ENCODE measurements around the gene PHF2.
"Not testable (repeated sequence)": the region's sequence is repeated elsewhere in the genome, so short reads cannot be mapped to it uniquely, and the experiment has no call there.

PHF2 gene

DNA sequence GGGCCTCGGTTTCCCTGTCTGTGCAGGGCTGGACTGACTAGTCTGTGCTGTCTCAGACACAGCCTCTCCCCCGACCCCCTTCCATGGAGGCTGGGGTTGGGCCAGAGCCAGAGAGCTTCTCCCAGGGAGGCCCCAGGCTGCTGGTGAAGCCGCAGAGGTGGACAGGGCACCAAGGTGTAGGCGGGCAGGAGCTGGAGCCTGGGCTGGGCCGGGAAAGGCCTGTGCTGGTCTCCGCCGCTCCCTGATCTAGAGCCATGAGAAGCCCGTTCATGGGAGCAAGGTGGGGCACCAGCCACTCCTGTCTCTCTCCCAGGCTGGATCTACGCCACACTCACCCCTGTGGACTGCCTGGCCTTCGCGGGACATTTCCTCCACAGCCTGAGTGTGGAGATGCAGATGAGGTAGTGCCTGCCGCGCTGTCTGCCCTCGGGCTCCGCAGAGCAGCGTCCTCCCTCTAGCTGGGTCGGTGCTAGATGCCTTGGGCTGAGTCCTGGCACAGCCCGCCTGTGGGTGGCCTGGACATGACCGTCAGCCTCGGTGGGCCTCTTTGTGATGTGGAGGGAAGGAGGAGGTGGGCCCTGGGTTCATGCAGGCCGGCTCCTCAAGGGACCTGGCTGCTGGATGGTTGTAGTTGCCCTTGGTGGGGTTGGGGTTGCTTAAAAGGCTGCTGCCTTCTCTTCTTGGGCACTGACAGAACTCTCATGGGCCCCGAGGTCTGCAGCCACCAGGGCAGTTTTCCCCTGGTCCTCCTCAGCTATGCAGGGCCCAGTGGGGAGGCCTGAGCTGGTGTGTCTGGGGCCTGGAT, 79.4 kb downstream of the PHF2 start:
- DNase-seq: no peak

DNA sequence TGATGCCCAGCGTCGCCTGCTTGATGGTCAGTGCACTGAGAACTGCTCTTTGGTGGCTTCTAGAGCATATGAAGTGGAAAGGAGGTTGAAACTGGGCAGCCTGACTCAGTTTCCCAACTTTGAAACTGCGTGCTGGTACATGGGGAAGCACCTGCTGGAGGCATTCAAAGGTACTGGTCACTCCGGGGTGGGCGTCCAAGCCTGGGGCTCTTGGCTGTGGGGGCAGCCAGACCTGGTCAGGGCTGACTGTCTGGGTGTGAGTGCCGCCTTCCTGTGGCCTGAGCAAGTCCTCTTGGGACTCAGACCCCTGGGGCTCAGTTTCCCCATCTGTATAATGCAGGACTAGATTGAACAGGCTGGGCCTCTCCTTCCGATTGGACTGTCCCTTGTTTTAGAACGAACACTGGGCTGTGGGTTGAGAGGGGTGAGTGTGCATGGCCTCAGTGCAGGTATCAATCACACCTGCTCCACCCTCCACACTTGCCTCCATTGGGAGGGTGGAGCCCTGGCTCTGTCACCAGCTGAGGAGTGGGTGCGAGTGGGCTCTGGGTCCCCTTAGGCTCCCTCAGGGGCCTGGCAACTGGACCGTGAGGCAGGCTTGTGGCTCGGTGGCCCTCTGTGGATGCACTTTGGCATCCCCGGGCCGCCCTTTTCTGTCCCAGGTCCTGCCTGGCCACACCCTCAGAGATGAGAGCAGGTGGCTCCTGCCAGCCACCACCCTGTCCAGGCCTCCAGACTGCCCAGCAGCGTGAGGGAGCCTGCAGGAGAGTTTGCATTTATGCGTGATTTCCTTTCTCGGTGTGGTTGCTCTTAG, 80.2 kb downstream of the PHF2 start:
- no peak for DNase-seq

DNA sequence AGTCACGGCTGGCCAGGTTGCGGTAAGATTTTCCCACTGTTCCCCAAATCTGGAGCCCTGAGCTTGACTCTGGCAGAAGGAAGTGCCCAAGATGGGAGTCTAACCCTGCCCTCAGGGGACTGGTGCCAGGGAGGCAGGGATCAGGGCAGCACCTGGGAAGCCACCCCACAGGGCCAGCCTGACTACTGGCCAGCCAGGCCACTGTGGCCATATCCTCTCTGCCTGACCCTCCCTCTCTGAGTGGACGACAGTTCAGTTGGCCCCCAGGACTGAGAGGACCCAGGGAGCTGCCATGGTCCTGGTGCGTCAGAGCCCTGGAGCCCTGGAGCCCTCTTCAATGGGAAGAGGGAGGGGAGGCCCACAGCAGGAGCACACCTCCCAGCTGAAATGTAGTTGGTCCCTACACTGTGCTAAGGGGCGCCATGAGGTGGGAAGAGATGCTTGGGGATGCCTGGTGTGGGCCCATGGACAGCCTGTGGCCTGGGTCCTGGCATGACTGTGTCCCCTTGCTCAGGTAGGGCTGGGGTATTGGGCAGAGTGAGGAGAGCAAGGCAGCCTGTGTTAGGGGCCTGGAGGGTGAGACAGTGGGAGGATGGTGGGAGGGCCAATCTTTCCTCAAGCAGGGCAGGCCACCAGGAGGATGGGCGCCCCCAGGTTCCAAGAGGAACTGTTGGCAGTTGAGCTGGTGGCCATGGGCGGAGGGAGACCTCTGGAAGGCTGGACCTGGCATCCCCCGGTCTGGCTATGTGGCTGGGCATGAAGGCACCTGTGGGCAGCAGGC, 81.1 kb downstream of the PHF2 start:
- no peak for DNase-seq

DNA sequence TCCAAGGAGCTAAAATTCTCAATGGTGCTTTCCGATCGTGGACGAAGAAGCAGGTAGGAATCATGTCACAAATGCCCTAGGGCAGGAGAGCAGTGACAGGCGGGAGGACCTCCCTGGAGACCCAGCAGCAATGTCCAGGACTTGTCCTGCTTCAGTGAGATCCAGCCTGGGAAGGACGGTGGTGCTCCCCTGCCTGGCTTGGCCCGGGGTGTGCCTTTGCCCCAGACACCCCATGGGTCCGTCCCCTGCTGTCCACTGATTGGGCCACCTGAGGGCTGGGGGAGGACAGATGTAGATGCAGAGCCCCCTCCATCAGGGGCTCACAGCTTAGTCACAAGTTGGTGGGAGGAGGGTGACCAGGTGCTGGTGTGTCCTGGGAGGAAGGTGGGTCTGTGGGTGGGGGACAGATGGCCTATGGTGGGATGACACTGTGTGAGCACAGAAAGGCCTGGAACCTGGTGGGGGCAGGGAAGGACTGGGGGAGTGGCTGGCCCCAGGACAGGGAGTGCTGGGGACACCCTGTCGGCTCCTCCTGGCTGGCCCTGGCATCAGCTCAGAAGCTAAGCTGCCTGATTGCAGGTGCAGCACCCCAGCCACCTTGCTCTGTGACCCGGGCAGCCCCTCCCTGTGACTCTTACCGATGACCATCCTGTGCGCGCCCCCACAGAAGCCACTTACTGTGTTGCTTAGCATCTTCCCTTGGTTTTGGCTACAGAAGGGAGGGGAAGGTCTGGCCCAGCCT, 82.0 kb downstream of the PHF2 start:
- no peak for DNase-seq

DNA sequence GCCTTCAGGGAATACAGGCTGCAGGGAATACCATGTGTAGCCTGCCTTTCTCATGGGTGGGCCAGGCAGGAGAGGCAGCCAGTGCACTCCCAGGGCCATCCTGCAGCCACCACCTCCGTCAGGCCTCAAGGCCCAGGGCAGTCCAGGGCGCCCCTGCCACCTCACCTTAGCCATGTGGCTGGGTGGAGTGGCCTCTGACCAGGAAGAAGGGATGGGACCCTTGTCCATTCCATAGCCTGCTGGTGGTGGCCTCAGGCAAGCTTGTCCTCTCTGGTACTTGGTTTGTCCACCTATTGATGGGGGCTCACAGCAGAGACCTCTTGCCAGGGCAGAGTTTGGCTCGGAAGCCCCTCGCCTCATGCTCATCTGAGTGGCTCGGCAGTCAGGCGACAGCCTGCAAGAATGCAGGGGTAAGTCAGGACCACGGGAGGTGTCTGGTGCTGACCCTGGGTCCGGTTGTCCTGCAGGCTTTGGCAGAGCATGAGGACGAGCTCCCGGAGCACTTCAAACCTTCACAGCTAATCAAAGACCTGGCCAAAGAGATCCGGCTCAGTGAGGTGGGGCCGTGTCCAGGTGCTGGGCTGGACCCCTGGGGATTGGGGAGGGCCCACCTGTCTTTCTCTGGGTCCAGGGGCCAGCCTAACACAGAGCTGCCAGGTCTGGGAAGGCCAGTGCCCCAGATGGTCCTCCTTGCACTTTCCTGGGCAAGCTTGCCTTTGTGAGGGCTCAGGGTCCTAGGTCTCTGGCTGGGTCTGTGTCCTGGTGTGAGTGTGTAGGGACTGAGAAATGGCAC, 82.9 kb downstream of the PHF2 start:
- DNase-seq: no peak

DNA sequence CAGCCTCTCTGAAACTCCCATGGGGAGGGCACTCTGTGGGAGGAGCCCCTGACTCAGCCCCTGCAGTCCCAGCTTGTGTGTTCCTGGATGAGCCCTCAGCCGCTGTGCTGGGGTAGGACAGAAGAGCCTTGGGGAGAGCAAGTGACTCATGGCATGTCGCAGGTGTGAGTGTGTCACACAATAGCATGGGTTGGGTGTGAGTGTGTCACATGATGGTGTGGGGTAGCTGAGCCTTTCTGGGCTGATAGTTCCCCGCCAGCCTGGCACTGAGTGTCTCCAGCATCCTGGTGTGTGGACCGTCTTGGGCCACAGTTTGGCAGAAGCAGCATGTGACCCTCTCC, 83.4 kb downstream of the PHF2 start:
- no peak for DNase-seq

DNA sequence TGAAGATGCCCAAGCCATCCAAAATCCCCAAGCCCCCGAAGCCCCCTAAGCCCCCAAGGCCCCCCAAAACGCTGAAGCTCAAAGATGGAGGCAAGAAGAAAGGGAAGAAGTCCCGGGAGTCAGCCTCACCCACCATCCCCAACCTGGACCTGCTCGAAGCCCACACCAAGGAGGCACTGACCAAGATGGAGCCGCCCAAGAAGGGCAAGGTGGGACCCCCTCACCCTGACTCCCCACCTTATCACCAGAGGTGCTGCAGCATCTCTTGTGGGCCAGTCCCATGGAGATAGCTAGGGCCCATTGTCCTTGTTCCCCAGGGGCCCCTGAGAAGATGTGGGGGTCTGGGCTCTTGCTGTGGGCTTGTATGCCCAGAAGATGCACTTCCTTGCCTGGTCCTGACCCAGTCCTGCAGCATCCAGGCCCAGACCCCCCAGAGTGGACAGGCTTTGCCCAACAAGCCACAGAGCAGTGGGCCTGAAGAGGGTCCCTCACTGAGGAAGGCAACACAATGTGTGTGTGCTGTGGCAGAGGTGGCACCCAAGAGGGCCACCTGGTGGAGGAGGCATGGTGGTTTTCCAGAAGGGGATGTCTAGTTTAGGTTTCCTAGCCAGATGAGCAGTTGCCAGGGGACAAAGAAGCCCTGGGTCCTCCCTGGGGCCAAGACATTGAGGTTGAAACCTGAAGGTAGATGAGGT, 84.1 kb downstream of the PHF2 start:
- DNase-seq: no peak

DNA sequence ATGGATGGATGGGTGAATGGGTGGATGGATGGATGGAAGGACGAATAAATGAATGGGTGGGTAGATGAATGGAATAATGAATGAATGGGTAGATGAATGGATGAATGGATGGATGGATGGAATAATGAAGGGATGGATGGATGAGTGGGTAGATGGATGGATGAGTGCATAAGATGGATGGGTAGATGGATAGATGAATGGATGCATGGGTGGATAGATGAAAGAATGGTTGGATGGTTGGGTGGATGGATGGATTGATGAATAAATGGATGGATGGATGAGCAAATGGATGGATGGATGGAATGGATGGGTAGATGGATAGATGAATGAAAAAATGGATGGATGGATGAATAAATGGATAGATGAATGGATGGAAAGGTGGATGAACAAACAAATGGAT, 85.2 kb downstream of the PHF2 start:
- DNase-seq: no peak

DNA sequence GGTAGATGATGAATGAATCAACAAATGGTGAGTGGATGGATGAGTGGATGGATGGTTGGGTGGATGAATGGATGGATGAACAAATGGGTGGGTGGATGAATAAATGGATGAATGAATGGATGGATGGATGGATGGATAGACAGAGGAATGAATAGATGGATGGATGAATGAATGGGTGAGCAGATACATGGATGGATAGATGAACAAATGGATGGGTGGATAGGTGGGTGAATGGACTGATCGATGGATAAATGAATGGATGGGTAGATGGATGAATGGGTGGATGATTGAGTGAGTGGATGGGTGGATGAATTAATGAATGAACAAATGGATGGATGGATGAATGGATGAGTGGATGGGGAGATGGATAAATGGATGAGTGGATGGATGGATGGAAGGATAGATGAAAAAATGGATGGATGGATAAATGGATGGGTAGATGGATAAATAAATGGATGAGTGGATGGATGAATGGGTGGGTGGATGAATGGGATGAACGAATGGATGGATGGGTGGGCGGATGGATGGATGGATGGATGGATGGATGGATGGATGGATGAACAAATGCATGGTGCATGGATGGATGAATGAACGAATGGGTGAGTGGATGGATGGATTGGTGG, 85.7 kb downstream of the PHF2 start:
- DNase-seq: no peak

DNA sequence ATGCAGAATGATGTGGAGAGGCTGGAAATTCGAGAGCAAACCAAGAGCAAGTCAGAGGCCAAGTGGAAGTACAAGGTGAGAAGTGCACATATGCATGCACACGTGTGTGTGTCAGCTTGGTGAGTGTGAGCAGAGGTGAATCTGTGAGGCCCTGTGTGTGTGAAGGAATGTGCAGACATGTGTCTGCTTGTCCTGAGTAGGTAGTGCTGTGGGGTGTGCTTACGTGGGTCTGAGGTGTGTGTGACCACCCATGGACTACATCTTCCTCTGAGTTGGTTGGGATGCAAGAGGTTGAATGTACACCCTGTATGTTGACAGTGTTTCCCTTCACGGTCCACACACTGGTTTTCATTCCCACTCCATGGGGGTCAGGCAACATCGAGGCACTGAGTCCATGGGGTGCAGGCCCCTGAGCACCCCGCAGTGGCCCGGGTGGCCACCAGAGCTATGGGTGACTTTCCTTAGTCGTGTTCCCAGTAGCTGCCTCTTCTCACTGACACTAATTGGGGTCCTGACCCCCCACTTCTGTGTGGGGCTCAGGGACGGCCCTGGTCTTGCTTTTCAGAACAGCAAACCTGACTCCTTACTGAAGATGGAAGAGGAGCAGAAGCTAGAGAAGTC, 86.7 kb downstream of the PHF2 start:
- no peak for DNase-seq

DNA sequence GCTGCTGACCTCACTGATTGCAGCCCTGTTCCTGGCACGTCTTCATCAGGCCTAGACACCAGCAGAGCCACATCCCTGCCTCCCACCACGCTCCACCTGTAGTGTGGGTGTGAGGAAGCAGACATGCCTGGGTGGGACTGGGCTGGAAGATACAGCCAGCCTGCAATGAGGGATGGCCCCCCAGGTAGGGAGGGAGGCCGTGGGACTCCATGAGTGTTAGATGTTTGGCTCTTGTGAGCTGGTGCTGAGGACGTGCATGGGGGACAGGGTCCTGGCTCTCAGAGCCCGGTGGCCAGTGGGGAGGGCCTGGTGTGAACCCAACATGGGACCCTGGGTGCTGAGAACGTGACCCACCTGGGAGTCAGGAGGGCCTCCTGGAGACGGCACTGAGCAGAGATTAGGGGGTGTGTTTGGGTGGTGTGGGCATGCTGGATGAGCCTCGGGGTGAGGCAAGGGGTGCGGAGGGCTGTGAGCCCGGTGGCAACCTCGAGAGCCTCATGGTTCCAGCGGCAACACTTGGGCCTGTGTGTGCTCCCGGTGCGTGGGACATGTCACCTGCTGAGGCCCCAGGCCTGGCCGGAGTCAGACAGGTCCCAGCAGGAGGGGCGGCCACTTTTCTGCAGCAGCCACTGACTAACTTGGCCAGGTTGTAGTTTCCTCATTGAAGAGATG, 87.6 kb downstream of the PHF2 start:
- no peak for DNase-seq

DNA sequence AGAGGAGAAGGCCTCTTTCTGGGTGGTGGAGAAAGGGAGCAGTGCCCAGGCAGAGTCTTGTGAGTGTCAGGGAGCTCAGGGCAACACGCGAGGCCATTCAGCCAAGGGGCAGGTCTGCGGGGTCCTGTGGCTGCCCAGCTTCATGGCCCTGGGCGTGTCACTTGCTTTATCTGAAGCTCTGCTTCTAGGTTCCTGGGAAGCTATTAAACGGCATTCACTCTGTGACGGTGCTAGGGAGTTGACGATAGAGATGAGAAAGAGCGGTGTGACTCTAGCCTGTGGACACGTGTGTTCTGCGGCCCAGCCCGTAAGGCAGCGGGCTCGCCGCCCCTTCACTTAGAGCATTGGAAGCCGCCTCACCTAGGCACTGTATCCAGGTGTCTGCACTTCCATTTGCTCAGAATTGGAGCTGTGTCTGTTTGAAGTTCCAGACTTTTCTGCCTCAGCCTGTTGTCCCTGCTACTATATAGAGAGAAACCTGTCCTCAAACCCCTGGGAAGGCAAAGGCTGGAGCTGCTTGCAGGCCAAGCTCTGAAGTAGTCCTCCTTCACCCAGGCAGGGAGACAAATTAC, 88.3 kb downstream of the PHF2 start:
- DNase-seq: no peak

DNA sequence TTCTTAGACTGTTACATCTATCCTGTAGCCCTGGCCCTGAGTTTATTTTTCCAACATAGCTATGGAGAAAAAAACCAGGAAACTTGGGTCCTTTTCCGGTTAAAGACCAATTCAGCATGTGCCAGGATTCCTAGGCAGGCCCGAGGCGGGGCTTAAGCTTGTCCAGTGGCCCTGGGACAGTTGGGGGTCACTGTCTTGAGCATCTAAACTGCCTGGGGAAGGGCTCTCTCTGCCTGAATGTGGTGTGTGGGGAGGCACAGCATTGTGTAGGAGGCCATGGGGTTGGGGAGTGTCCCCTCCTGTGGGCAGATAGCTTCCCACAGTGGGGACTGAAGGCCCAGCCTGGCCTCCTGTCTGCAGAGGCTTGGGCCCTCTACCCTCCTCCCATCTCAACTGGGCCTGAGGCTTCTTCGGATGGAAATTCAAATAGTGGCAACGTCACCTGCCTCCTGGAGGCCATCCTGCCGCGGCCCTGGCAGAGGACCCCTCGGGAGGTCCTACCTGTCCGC, 88.8 kb downstream of the PHF2 start:
- no peak for DNase-seq

DNA sequence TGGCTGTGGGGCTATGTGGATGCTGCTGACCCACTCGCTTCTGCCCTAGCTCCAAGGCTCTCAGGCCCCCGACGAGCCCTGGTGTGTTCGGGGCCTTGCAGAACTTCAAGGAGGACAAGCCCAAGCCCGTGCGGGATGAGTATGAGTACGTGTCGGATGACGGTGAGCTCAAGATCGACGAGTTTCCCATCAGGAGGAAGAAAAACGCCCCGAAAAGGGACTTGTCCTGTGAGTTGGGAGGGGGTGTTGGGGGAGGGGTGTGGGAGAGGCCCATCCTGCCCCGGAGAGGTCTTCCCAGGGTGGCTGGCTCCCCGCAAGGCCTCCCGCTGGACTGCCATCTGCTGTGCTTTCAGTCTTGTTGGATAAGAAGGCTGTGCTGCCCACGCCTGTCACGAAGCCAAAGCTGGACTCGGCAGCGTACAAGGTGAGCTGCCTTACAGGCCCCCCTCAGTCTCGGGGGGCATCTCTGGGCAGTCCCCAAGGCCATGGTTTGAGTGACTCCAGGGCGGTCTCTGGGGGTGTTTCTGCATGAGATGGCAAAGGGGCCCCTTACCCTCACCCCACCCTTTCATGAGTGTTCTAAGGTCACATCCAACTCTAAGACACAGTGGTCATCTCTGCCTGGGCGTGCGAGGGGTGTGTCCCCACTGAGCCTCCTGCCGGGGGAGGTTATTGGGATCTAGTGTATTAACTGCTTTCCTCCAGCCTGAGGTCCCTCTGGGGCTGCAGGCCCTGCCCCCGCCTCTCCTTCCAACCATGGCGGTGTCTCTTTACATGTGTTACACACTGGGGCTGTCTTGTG, 89.5 kb downstream of the PHF2 start:
- DNase-seq: no peak

DNA sequence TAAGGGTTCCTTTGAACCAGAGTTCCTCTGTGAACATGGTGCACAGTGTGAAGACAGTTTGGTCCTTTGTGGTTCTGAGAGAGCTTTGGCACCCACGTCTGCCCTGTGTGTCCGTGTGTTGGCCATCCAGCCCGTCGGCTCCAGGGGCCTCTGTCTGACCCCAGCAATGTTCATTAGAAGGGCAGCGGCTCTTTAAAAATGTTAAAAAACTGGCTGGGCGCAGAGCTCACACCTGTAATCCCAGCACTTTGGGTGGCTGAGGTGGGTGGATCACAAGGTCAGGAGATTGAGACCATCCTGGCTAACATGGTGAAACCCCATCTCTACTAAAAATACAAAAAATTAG, 90.0 kb downstream of the PHF2 start:
- not testable (repeated sequence) for DNase-seq

DNA sequence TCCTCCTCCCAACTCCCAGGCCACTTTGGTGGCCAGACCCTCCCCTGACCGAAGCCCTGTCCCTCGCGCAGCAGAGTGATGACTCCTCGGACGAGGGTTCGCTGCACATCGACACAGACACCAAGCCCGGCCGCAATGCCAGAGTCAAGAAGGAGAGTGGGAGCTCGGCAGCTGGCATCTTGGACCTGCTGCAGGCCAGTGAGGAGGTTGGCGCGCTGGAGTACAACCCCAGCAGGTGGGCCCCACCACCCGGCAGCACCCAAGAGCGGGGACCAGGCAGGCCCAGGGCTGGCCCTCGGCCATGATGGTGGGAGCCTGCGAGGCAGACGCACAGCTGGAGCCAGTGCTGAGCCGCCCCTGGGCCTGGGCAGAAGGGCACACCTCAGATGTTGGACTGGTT, 90.6 kb downstream of the PHF2 start:
- DNase-seq: no peak

DNA sequence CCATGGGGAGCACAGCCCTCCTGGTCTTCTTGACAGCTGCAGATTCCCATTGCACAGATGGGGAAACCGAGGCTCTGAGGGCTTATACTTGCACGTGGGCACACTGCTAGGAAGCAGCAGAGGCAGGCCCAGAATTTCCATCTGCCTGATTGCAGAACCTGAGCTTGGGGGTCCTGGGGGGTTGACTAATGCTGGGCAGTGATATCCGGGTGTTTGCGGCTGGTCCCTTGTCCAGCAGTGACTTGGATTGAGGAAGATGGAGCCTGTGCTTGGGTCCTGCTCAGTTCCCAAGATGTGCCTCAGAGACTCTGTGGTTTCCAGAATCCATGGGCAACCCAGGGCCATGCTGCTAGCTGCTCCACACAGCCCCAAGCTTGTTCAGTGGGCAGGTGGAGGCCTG, 91.2 kb downstream of the PHF2 start:
- DNase-seq: no peak

DNA sequence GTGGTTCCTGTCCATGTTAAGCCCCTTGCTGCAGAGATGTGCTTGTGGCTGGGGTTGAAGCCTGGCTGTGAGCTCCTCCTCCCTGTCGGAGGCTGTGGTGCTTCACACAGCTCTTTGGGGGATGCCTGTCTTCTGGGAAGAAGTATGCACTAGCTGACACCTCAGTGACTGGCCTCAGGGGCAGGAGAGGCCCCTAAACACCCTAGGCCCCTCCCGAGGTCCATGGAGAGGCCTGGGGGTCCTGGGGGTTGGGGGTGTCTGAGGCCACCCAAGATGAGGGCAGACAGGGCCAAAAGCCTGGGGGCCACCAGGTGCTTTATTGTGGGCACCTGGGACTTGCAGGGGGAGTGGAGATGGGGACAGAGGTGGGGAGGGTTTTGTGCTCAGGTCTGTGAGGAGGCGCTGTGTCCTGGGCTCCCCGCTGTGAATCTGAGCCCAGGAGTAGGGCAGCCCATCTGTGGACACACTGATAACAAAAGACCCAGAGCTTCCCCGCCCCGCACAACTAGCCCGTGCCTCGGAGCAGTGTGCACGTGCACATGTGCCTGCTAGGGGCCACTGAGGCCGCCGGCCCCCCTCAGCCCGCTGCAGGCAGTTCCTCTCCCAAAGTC, 92.0 kb downstream of the PHF2 start:
- no peak for DNase-seq

Measured in NCI-H1694 (cell line).